GM19328 (cell line): ENCODE data around the gene TBP.
A peak's percentile ranks its signal among the peaks of the same experiment; 100 is the strongest.
"Not testable (repeated sequence)": the region's sequence is repeated elsewhere in the genome, so short reads cannot be mapped to it uniquely, and the experiment has no call there.

ENCODE experiments used
- ATAC-seq: cut with Tn5 transposase; IDR thresholded peaks from one replicate; pipeline ENCODE4 v1.9.1; 2021; ENCODE audit warnings: mild to moderate bottlenecking, moderate library complexity; ENCODE audit not compliant: unreplicated experiment

TBP gene

DNA sequence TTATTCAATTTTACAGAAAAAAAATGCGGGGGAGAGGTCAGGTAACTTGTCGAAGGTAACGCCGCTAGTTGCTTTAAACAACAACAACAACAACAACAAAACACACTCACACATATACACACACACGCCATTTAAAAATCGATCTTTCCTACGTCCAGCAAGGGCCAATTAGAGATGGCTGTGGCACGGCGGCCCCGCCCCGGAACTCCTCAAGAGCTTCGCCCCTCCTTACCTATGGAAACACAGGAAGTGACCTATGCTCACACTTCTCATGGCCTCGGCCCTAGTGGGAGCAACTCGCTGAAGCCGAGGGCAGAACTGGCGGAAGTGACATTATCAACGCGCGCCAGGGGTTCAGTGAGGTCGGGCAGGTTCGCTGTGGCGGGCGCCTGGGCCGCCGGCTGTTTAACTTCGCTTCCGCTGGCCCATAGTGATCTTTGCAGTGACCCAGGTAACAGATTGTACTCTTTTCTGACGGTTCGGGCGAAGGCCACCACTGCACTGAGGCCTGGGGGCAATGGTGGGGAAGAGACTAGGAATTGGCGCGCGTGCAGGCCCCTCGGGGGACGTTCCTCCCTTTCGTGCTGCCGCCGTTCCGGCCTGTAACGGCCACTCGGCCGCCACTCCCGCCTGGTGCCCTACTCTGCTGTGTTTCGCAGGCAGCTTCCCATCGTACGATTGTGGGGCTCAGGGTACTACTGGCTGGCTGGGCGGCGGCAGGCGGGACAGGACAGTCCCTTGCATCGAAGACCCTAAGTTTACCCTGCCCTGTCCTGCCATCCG lies at the start of gene TBP:
Gene TBP, plus strand, starts transcription at position 357 of the 783 bp plus-strand sequence. CDS start 2,661 bp downstream, outside the sequence.
- peak; percentile 98 for ATAC-seq

GRCh38 chr6:170504479-170504878 lies 49.7 kb upstream of the TBP start:
- no peak for ATAC-seq

GRCh38 chr6:170505306-170505705 lies 48.9 kb upstream of the TBP start:
- ATAC-seq, result no peak

- no peak for ATAC-seq
Measured at GRCh38 chr6:170506446-170506845, 47.7 kb upstream of the TBP start.

GRCh38 chr6:170507728-170508127 lies 46.4 kb upstream of the TBP start:
- not testable (repeated sequence) for ATAC-seq

- ATAC-seq, result not testable (repeated sequence)
Measured at GRCh38 chr6:170508275-170508674, 45.9 kb upstream of the TBP start.

DNA sequence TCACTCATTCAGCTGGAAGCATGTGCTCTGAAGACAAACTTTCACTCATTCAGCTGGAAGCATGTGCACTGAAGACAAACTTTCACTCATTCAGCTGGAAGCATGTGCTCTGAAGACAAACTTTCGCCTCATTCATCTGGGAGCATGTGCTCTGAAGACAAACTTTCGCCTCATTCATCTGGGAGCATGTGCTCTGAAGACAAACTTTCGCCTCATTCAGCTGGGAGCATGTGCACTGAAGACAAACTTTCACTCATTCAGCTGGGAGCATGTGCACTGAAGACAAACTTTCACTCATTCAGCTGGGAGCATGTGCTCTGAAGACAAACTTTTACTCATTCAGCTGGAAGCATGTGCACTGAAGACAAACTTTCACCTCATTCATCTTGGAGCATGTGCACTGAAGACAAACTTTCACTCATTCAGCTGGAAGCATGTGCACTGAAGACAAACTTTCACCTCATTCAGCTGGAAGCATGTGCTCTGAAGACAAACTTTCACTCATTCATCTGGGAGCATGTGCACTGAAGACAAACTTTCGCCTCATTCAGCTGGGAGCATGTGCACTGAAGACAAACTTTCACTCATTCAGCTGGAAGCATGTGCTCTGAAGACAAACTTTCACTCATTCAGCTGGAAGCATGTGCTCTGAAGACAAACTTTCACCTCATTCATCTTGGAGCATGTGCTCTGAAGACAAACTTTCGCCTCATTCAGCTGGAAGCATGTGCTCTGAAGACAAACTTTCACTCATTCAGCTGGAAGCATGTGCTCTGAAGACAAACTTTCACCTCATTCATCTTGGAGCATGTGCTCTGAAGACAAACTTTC lies 45.1 kb upstream of the TBP start:
- ATAC-seq, result not testable (repeated sequence)

- ATAC-seq, result no peak
Measured at GRCh38 chr6:170509723-170510018, 44.5 kb upstream of the TBP start.

GRCh38 chr6:170510631-170511030 lies 43.5 kb upstream of the TBP start:
- ATAC-seq, result no peak

DNA sequence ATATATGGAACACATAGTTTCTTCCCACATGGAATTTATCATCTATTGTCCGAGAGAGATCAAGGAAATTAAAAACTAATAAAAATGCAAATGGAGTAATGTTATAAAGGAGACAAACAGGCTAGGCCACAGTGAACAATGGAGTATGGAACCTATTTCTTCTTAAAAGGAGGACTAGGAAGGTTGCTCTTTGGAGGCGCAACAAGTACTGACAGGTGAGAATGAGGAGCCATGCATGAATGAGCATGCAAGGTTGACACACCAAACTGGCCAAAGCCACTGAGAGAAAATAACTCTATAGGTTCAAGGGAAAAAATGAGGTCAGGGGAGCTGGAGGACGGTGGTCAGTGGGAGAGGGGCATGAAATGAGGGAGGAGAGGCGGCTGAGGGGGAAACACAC lies 41.9 kb upstream of the TBP start:
- no peak for ATAC-seq

- no peak for ATAC-seq
Measured at GRCh38 chr6:170514908-170515307, 39.3 kb upstream of the TBP start.

- ATAC-seq, result peak; percentile 84
Measured at GRCh38 chr6:170516783-170517616, 37.2 kb upstream of the TBP start.

- no peak for ATAC-seq
Measured at GRCh38 chr6:170522565-170523183, 31.5 kb upstream of the TBP start.

- ATAC-seq, result no peak
Measured at GRCh38 chr6:170523256-170524171, 30.7 kb upstream of the TBP start.

GRCh38 chr6:170524172-170524502 lies 30.0 kb upstream of the TBP start:
- ATAC-seq, result no peak

DNA sequence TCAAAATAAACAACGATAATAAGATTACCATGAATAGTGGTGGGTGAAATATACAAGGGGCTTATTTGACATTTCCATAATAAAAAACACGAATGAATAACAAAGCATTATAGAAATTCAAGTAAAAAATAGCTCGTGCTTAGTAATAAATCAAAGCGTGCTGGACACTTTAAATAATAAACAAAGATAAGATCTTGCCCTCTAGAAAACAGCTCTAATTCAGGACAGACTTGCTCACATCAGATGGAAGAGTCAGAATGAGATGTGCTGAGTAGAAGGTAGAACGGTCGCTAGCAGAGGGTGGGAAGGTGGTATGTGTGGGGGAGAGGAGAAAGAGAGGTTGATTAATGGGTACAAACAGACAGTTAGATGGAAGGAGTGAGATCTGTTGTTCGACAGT lies 28.4 kb upstream of the TBP start:
- no peak for ATAC-seq

DNA sequence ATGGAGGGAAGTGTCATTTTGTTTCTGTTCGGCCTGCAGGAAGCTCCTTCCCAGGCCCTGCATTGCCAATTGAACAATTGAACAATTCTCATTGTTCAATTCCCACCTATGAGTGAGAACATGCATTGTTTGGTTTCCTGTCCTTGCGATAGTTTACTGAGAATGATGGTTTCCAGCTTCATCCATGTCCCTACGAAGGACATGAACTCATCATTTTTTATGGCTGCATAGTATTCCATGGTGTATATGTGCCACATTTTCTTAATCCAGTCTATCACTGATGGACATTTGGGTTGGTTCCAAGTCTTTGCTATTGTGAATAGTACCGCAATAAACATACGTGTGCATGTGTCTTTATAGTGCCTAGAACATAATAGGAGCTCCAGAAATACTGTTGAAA lies 26.2 kb upstream of the TBP start:
- not testable (repeated sequence) for ATAC-seq

- ATAC-seq, result no peak
Measured at GRCh38 chr6:170529839-170530469, 24.2 kb upstream of the TBP start.

- no peak for ATAC-seq
Measured at GRCh38 chr6:170532867-170533488, 21.2 kb upstream of the TBP start.
